H9 (cell line): ENCODE data around the gene CDH26. TPM values are rescaled to one million over a fixed set of nuclear protein-coding genes. Genes with fewer than 3 reads are reported as not detected.

Experiments used
- DNase-seq: peaks from one replicate; pipeline ENCODE4 v3.0.0-alpha.2; 2017
- H2AFZ ChIP-seq: one replicate; pipeline ENCODE4 v1.6.1; 2013; ENCODE audit warnings: mild to moderate bottlenecking, low read length, control low read depth, moderate library complexity
- H2AK5ac ChIP-seq: 2 replicates; pipeline ENCODE4 v1.6.1; 2013; ENCODE audit warnings: low read length, control low read depth, mixed read lengths; ENCODE audit not compliant: insufficient read length
- H2BK120ac ChIP-seq: one replicate; pipeline ENCODE4 v1.6.1; 2013; ENCODE audit warnings: low read depth, mild to moderate bottlenecking, low read length, control low read depth, inconsistent platforms; ENCODE audit not compliant: poor library complexity, severe bottlenecking
- H2BK12ac ChIP-seq: 2 replicates; pipeline ENCODE4 v1.6.1; 2013; ENCODE audit warnings: low read length, control low read depth, mixed read lengths, low read depth; ENCODE audit not compliant: insufficient read length
- H2BK15ac ChIP-seq: 2 replicates; pipeline ENCODE4 v1.6.1; 2013; ENCODE audit warnings: low read depth, low read length, control low read depth
- H2BK20ac ChIP-seq: one replicate; pipeline ENCODE4 v1.6.1; 2013; ENCODE audit warnings: low read depth, mild to moderate bottlenecking, low read length, control low read depth, inconsistent platforms; ENCODE audit not compliant: poor library complexity, severe bottlenecking
- H2BK5ac ChIP-seq: 2 replicates; pipeline ENCODE4 v1.6.1; 2013; ENCODE audit warnings: low read length, control low read depth, mixed read lengths; ENCODE audit not compliant: insufficient read length
- H3K14ac ChIP-seq: 2 replicates; pipeline ENCODE4 v1.6.1; 2013; ENCODE audit warnings: low read length, control low read depth; ENCODE audit not compliant: insufficient read depth
- H3K18ac ChIP-seq: 2 replicates; pipeline ENCODE4 v1.6.1; 2013; ENCODE audit warnings: low read depth, mild to moderate bottlenecking, mixed read lengths, low read length, control low read depth; ENCODE audit not compliant: insufficient read length
- H3K23ac ChIP-seq: 2 replicates; pipeline ENCODE4 v1.6.1; 2013; ENCODE audit warnings: low read length, control low read depth, mixed read lengths, low read depth; ENCODE audit not compliant: insufficient read length
- H3K23me2 ChIP-seq: 2 replicates; pipeline ENCODE4 v1.6.1; 2013; ENCODE audit warnings: low read depth, mild to moderate bottlenecking, mixed read lengths, low read length, control low read depth; ENCODE audit not compliant: insufficient read length, poor library complexity, severe bottlenecking
- H3K27ac ChIP-seq: 2 replicates; pipeline ENCODE4 v1.5.1; 2013; ENCODE audit warnings: low read length, control low read depth, mixed read lengths, low read depth; ENCODE audit not compliant: insufficient read length
- H3K27me3 ChIP-seq: 2 replicates; pipeline ENCODE4 v1.6.1; 2013; ENCODE audit warnings: low read length, control low read depth, inconsistent platforms; ENCODE audit not compliant: insufficient read depth
- H3K4ac ChIP-seq: 2 replicates; pipeline ENCODE4 v1.6.1; 2013; ENCODE audit warnings: low read depth, mild to moderate bottlenecking, control low read depth, inconsistent platforms, low read length, moderate library complexity
- H3K4me1 ChIP-seq: 2 replicates; pipeline ENCODE4 v1.6.1; 2013; ENCODE audit warnings: low read length, control low read depth, inconsistent platforms; ENCODE audit not compliant: insufficient read depth
- H3K4me2 ChIP-seq: 2 replicates; pipeline ENCODE4 v1.6.1; 2013; ENCODE audit warnings: low read length, control low read depth, mixed read lengths; ENCODE audit not compliant: insufficient read length, insufficient read depth
- H3K56ac ChIP-seq: 2 replicates; pipeline ENCODE4 v1.6.1; 2013; ENCODE audit warnings: low read depth, mild to moderate bottlenecking, mixed read lengths, low read length, control low read depth; ENCODE audit not compliant: insufficient read length
- H3K79me1 ChIP-seq: 2 replicates; pipeline ENCODE4 v1.6.1; 2013; ENCODE audit warnings: low read depth, mild to moderate bottlenecking, moderate library complexity, low read length, control low read depth, inconsistent platforms; ENCODE audit not compliant: insufficient read depth, poor library complexity, severe bottlenecking
- H3K79me2 ChIP-seq: 2 replicates; pipeline ENCODE4 v1.6.1; 2013; ENCODE audit warnings: low read length, control low read depth, inconsistent platforms; ENCODE audit not compliant: insufficient read depth
- H3K9ac ChIP-seq: 2 replicates; pipeline ENCODE4 v1.6.1; 2013; ENCODE audit warnings: low read length, control low read depth, mixed read lengths; ENCODE audit not compliant: insufficient read length; ENCODE audit errors: extremely low read depth
- H3K9me3 ChIP-seq: one replicate; pipeline ENCODE4 v1.6.1; 2013; ENCODE audit warnings: low read depth, low read length, inconsistent platforms; ENCODE audit not compliant: control insufficient read depth
- H3T11ph ChIP-seq: one replicate; pipeline ENCODE4 v1.6.1; 2013; ENCODE audit warnings: mild to moderate bottlenecking, low read length, control low read depth, inconsistent platforms
- H4K20me1 ChIP-seq: one replicate; pipeline ENCODE4 v1.6.1; 2013; ENCODE audit not compliant: control insufficient read depth, insufficient read length, insufficient read depth
- H4K5ac ChIP-seq: 2 replicates; pipeline ENCODE4 v1.6.1; 2013; ENCODE audit warnings: low read depth, mild to moderate bottlenecking, mixed read lengths, low read length, control low read depth; ENCODE audit not compliant: insufficient read length
- H4K8ac ChIP-seq: replicated peaks from 2 replicates; pipeline ENCODE4 v1.6.1; 2013; ENCODE audit warnings: low read length, control low read depth, mixed read lengths, low read depth; ENCODE audit not compliant: insufficient read length
- H4K91ac ChIP-seq: 2 replicates; pipeline ENCODE4 v1.6.1; 2013; ENCODE audit warnings: low read depth, mild to moderate bottlenecking, moderate library complexity, mixed read lengths, low read length, control low read depth; ENCODE audit not compliant: insufficient read length
- H3K27ac Mint-ChIP-seq, 3 experiments: 2 replicates in 2 of 3; 3 replicates in 1 of 3; pipeline ENCODE4 v1.8.0; 2020 to 2021; ENCODE audit warnings: mixed read lengths in 3 of 3, mild to moderate bottlenecking in 1 of 3, moderate library complexity in 1 of 3
- H3K27me3 Mint-ChIP-seq: 2 replicates; pipeline ENCODE4 v1.8.0; 2021; ENCODE audit warnings: low read depth, mild to moderate bottlenecking, moderate library complexity, mixed read lengths
- H3K36me3 Mint-ChIP-seq, 3 experiments: 2 replicates in 2 of 3; 3 replicates in 1 of 3; pipeline ENCODE4 v1.8.0; 2020 to 2021; ENCODE audit warnings: low read depth in 3 of 3, mixed read lengths in 3 of 3; ENCODE audit not compliant: insufficient read depth in 1 of 3
- H3K4me1 Mint-ChIP-seq, 2 experiments: 2 replicates each; pipeline ENCODE4 v1.8.0; 2020; ENCODE audit warnings: mixed read lengths in 2 of 2
- H3K4me3 Mint-ChIP-seq, 2 experiments: 2 replicates in 1 of 2; 3 replicates in 1 of 2; pipeline ENCODE4 v1.8.0; 2020 to 2021; ENCODE audit warnings: mild to moderate bottlenecking in 2 of 2, mixed read lengths in 2 of 2, moderate library complexity in 1 of 2
- H3K9me3 Mint-ChIP-seq, 2 experiments: 2 replicates in 1 of 2; 3 replicates in 1 of 2; pipeline ENCODE4 v1.8.0; 2020; ENCODE audit warnings: mild to moderate bottlenecking in 2 of 2, mixed read lengths in 2 of 2, moderate library complexity in 1 of 2
- CTCF ChIP-seq: fragments of 200-600 bp; sonication (generic); conservative IDR thresholded peaks from 3 replicates; pipeline ENCODE4 v1.8.0; 2021; ENCODE audit warnings: antibody characterized with exemption, mild to moderate bottlenecking
- WGBS: extraction: QIAGEN DNeasy Blood & Tissue Kit; methylation state at CpG from one replicate; pipeline ENCODE4 v1.1.7; 2013; ENCODE audit warnings: missing lambda C conversion rate, low lambda C conversion rate, mixed read lengths; ENCODE audit not compliant: insufficient read length; ENCODE audit errors: extremely low coverage; 5-methylcytosine and 5-hydroxymethylcytosine counted together
- total RNA-seq: library from RNA; stranded (reverse); gene quantifications from 2 replicates; pipeline ENCODE4 v1.2.1, GENCODE V29; 2021

Gene CDH26
- total RNA-seq, 1 experiment from 2014 or later: 0.79 TPM

DNA sequence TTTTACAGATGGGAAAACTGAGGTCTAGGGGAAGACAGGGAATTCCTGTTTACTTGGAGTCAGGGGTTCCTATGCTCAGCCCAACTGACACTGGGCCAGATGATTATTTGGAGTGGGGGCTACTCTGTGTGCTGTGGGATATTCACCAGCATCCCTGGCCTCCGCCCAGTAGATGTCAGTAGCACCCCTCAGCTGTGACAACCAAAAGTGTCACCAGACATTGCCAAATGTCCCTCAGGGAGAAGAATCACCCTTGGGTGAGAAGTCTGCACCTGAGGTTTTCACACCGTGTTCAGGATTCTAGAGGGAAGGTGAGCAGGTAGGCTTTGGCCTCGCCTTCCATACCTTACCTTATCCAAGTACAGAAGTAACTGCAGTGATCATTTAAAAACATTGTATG, 27.6 kb downstream of the CDH26 start:
- no peak overlapping the region for H2BK20ac ChIP-seq
- no peak overlapping the region for H3K23ac ChIP-seq
- Mint-ChIP-seq H3K4me1 (peaks cover 16 to 20% of the 10 kb centered on the region in 2 experiments), H3K27ac (no peak overlapping the region), H3K9me3 (no peaks in the 10 kb centered on the region; a peak in 1 of 5 replicates), H3K36me3 (peaks cover 0 to 2% (median 0%) of the 10 kb centered on the region in 3 experiments; a peak in 2 of 7 replicates), H3K4me3 (no peak overlapping the region), H3K27me3 (no peaks in the 10 kb centered on the region)
- no peaks in the 10 kb centered on the region for H3K9me3 ChIP-seq
- H3K9ac ChIP-seq: no peak overlapping the region
- H3K56ac ChIP-seq: no peak overlapping the region
- H3K79me2 ChIP-seq: no peaks in the 10 kb centered on the region
- H3K4me1 ChIP-seq: no peaks in the 10 kb centered on the region
- H3K18ac ChIP-seq: no peak overlapping the region
- H3K4me2 ChIP-seq: no peak overlapping the region
- no peaks in the 10 kb centered on the region for H3K23me2 ChIP-seq
- DNase-seq: no peak
- no peak overlapping the region for H2BK12ac ChIP-seq
- no peaks in the 10 kb centered on the region; the same call in 1 of the 2 replicates for H3K27me3 ChIP-seq
- no peak overlapping the region for H3K14ac ChIP-seq
- H2BK15ac ChIP-seq: no peak overlapping the region
- peak; percentile 56 for TF ChIP-seq CTCF
- no peaks in the 10 kb centered on the region for H3K79me1 ChIP-seq
- no peak overlapping the region for H3K27ac ChIP-seq
- no peak overlapping the region for H2BK5ac ChIP-seq
- H2AK5ac ChIP-seq: no peak overlapping the region
- H4K5ac ChIP-seq: no peak overlapping the region
- H3T11ph ChIP-seq: no peak overlapping the region
- no peak overlapping the region for H4K91ac ChIP-seq
- H2AFZ ChIP-seq: no peak overlapping the region
- H3K4ac ChIP-seq: no peak overlapping the region
- H4K20me1 ChIP-seq: no peaks in the 10 kb centered on the region
- no peak overlapping the region for H2BK120ac ChIP-seq
- no CpG with 5 or more reads among the region's 3 CpGs for WGBS
- no peak overlapping the region for H4K8ac ChIP-seq
